ENCODE measurements around the gene FRMD5.
A peak's percentile ranks its signal among the peaks of the same experiment; 100 is the strongest.

The FRMD5 gene

GRCh38 chr15:43919540-43920253, 275.4 kb downstream of the FRMD5 start:
- no peak for DNase-seq

DNA sequence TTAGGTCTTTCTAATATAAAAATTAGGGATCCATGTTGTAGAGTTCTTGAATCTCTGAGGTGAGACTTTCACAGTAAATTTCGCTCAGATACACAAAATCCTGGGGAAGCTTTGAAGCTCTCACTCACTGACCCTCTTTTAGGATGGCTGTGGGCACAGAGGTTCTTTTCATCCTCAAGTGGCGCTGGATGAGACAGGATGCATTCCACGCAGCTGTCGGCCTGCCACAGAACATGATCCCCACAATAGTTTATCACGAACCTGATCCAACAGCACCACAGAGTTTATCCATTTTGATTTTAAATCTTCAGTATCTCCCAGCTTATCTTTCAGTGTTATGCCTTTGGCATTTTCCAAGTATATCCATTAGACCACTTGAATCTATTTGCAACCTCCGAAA, 276.4 kb downstream of the FRMD5 start:
- DNase-seq = no peak

DNA sequence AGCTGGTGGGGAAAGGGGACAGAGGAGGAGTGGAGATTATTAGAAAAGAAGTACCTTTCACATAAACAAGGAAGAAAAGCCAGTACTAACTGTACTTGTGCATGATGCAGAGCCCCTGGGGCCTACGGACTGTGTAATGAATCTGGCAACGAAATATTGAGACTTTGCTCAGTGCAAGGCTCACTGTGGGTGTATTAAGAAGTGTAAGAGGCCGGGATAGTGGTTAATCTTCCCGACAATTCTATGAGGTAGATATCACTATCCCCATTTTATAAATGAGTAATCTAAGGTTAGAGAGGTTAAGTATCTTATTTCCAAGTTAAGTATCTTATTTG, 278.8 kb downstream of the FRMD5 start:
- DNase-seq = no peak

- DNase-seq = no peak
Observed at GRCh38 chr15:43915631-43916325, 279.3 kb downstream of the FRMD5 start.

DNA sequence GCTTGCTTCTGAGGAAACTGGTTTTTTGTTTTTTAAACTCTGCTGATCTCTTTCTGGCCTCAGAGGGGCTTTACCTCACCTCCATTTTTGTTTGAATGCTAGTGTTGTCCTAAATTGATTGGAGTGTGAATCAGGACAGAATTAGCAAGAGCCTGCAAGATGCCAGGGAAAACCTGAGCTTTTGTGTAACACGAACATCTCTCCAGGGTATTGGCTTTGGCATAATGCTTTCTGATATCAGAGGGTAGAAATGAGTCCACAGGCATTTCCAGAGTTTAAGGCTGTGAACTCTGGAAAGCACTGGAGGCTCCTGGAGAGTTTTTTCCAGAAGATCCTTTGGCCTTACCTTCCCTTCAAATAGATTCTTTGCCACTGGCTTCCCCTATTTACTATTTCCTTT, 281.1 kb downstream of the FRMD5 start:
- no peak for DNase-seq

DNA sequence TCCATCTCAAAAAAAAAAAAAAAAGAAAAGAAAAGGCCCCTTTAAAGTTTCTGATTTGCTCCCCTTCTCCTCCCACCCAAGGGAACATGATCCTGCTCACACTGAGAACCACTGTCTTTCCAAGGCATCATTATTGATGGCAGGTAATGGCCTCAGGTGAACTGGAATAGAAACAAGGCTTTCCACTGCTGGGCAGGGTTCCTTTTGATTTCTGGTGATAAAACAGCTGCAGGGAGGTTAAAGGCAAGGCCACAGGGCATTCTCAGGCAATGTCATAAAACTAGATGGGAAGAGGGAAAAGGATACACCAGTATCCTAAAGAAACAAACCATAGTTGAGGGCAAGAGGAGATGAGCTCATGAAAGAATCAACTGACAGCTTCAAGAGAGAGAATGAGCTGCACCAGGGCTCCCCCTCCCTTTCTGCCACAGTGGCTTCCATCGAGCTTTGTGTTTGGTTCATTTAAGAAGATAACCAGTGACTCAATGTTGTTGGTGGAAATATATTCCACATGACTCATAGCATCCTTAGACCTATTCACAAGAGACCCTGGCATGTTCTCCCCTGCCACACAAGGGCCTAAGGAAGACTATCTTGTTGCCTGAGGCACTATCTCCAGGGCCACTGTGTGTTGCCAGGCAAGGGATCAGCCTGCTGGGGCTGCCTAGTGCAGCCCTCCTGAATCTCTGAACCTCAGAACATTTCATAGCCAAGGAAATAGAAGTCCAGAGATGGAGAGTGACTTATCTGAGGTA, 281.9 kb downstream of the FRMD5 start:
- no peak for DNase-seq

- no peak for DNase-seq
Observed at GRCh38 chr15:43912208-43912607, 282.9 kb downstream of the FRMD5 start.

DNA sequence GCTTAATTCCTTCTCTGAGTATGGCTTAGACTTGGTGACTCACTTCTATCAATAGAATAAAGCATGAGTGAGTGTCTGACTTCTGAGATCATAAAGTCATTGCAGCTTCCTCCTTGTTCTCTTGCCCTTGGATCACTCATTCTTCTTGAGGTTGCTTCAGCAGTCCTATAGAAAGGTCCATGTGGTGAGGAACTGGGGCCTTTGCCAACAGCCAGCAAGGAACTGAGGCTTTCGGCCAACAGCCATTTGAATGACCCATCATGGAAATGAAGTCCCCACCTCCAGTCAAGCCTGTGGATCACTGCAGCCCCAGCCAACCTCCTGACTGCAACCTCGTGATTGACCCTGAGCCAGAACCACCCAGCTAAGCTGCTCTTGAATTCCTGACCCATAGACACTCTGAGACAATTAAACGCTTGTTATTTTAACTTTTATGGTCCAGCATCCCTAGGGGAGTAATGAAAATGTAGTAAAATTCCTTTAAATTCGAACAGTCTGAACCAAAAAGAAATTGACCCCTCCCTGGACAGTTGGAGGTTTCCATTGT, 283.8 kb downstream of the FRMD5 start:
- DNase-seq = no peak

GRCh38 chr15:43908516-43909050, 286.5 kb downstream of the FRMD5 start:
- DNase-seq = no peak

GRCh38 chr15:43905755-43906154, 289.3 kb downstream of the FRMD5 start:
- no peak for DNase-seq

- peak; percentile 55 for DNase-seq
Observed at GRCh38 chr15:43903864-43904290, 291.2 kb downstream of the FRMD5 start.

DNA sequence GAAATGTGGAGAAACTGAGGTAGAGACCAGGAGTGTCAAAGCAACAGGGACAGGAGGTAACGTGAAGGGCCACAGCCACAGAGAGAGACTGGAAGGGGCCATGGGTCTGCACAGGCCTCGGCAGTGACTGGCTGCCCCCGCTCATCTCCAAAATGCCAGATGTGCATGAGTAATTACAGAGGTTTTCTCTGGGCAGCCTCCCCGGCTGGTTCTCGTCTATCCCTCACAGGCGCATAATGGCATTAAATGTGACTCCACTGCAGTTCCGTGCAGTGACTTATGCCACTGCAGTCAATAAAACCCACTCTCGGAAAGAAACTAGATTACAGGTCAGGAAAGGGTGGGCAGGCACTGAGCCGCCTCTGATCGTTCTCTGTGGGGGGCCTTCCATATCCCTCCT, 293.6 kb downstream of the FRMD5 start:
- DNase-seq = no peak

GRCh38 chr15:43900996-43901395, 294.1 kb downstream of the FRMD5 start:
- no peak for DNase-seq

GRCh38 chr15:43899928-43900327, 295.1 kb downstream of the FRMD5 start:
- DNase-seq = no peak

GRCh38 chr15:43898891-43899290, 296.2 kb downstream of the FRMD5 start:
- no peak for DNase-seq

DNA sequence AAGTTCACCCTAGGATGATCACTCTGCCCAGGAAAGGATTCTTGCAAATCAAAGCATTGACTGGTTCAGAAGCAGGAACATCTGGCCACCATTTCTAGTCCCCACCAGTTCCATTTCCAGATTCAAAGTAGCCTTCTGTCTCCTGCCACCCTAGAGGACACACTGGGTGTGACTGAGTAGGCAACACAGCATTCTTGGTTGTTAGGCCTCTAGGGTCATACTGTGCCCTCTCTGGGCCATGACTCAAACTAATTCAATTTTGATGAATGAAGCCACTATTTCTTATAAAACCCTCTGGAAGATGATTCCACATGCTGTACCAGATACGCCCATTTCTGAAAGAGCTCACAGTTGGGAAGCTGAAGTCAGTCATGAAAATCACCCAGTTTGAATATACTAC, 298.5 kb downstream of the FRMD5 start:
- no peak for DNase-seq

DNA sequence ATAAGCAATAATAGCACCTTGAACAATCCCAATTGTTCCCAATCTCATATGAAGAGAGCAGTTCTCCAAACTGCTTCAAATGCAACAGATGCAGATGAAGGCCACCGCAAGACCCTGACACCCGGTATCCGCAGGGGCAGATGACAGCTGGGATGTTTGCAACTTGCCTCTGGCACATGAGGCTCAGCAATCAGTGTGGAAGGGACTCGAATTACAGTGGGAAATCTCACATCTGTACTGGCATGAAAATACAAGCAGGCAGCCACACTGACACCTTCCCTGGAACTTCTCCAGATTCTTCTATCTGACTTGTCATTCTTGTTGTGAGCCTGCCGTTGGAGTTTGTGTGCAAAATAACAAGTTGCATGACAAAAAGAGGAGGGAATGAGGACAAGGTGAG, 299.5 kb downstream of the FRMD5 start:
- DNase-seq = no peak

DNA sequence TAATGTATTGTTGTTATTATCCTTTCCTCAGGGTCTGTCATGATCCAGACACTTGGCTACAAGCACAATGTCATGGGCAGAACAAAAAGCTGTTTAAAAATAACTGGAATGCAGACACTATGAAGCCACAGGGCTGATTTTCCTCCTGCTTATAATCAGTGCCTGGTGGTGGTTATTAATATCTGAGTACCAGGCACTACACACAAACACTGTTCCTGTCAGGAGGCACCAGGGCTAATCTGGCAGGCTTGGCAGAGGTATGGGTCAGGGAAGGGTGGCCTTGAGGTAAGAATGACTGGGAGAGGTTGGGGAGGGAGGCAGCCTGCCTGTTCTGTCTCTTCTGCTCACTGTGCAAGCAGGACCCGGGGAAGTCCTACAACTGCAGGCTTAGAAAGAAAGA, 301.1 kb downstream of the FRMD5 start:
- no peak for DNase-seq

- DNase-seq = no peak
Observed at GRCh38 chr15:43889042-43889441, 306.0 kb downstream of the FRMD5 start.

GRCh38 chr15:43887901-43888300, 307.2 kb downstream of the FRMD5 start:
- no peak for DNase-seq

GRCh38 chr15:43886558-43886957, 308.5 kb downstream of the FRMD5 start:
- DNase-seq = no peak

DNA sequence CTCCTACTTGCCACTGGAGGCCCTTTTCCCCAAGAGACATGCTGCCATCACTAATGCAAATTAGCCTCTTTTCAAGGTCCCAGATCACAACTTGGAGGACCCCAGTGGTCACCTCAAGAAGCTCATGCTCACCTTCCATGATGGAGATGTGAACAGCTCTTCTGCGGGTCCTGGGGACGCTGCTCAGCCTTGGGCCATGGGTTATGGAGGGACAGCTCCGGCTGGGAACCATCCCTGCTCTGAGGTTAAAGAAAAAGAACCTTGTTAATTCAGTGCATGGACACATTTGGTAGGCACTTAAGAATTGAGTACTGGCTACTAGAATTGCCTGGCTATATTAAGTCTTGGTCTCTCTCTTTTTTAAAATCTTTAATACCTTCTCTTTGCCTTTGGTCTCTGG, 311.5 kb downstream of the FRMD5 start:
- DNase-seq = no peak

GRCh38 chr15:43881944-43882343, 313.1 kb downstream of the FRMD5 start:
- no peak for DNase-seq

DNA sequence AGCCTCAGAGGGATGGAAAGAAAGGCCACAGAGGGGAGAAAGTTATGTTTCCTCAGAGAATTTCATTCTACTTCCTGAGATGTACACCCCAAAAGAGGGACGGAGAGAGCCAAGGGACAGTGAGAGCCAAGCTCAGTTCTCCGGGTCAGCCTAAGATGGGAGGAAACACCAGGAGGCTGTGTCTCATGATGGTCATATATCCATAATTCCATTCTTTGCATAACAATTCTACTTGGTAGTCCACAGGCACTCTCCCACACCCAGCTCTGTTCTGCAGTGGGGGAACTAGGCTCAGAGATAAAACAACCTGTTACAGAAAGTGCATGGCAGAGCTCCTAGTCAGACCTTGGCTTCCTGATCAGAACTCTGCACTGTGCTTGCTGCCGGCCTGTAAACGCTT, 313.8 kb downstream of the FRMD5 start:
- no peak for DNase-seq

All from NCI-H1092 (cell line).